HepG2 (cell line): ENCODE measurements around the gene CAMTA1. TPM values are rescaled to one million over a fixed set of nuclear protein-coding genes. Genes with fewer than 3 reads are reported as not detected.

Experiments used
- ATAC-seq: fragments of 200-7000 bp; cut with Tn5 transposase; 3 replicates; pipeline ENCODE4 v1.9.1; 2020; ENCODE audit warnings: mild to moderate bottlenecking, moderate library complexity
- BruUV-seq: library from RNA; stranded (reverse); fragments of 400-500 nt; replicated peaks from 2 replicates; lab custom pipeline; 2021; lab: Mats Ljungman, UMichigan
- CTCF ChIA-PET: fragments of 300-600 bp; formaldehyde crosslinking; extraction: SDS; loops from one replicate; lab custom pipeline; 2021; ENCODE audit warnings: low total read pairs, inconsistent platforms, low intra/inter-chr PET ratio; lab: Yijun Ruan, JAX
- POLR2A ChIA-PET: fragments of 350-600 bp; sonication (Branson Sonifier 250); formaldehyde crosslinking; loops from one replicate; lab custom pipeline; 2020; ENCODE audit warnings: antibody characterized with exemption, inconsistent platforms; lab: Yijun Ruan, JAX
- DNase-seq: peaks from one replicate; pipeline ENCODE4 v3.0.0-alpha.2; 2015; ENCODE audit warnings: low spot score
- FAIRE-seq: peaks from 3 replicates; lab custom pipeline; 2011; peaks lifted over from hg19 to GRCh38; lab: Jason Lieb, UNC
- H2AFZ ChIP-seq: one replicate; pipeline ENCODE4 v1.6.1; 2011; ENCODE audit warnings: low read length, inconsistent platforms
- H3K27ac ChIP-seq: fragments of 300-600 bp; 3 replicates; pipeline ENCODE4 v1.8.0; 2011; ENCODE audit warnings: mixed run types, mild to moderate bottlenecking, mixed read lengths, low read length, inconsistent platforms; ENCODE audit not compliant: insufficient read depth; ENCODE audit errors: extremely low read length
- H3K27me3 ChIP-seq, 2 experiments: fragments of 200-600 bp in 1 of 2; 2 replicates in 1 of 2; 3 replicates in 1 of 2; pipeline versions ENCODE4 v1.6.0 to v1.8.0; 2011; ENCODE audit warnings: low read length in 2 of 2, mild to moderate bottlenecking in 2 of 2, moderate library complexity in 2 of 2, inconsistent platforms in 1 of 2; ENCODE audit not compliant: insufficient read depth in 2 of 2, control insufficient read depth in 1 of 2
- H3K36me3 ChIP-seq, 2 experiments: fragments of 200-600 bp in 1 of 2; replicated peaks in 1 of 2; 2 replicates in 1 of 2; 3 replicates in 1 of 2; pipeline versions ENCODE4 v1.5.1 to v1.8.0; 2011; ENCODE audit warnings: low read length in 2 of 2, inconsistent platforms in 1 of 2; ENCODE audit not compliant: insufficient read depth in 2 of 2, control insufficient read depth in 1 of 2
- H3K4me1 ChIP-seq: 2 replicates; pipeline ENCODE4 v1.5.1; 2012; ENCODE audit warnings: low read length, inconsistent platforms; ENCODE audit not compliant: insufficient read depth
- H3K4me2 ChIP-seq: 2 replicates; pipeline ENCODE4 v1.6.0; 2011; ENCODE audit warnings: low read depth, low read length, inconsistent platforms
- H3K4me3 ChIP-seq, 3 experiments: fragments of 200-600 bp in 1 of 3; sonication (generic), shearing (Covaris generic) in 1 of 3; replicated peaks in 1 of 3; 2 replicates each; pipeline ENCODE4 v1.5.1; 2011 to 2016; ENCODE audit warnings: low read length in 3 of 3, inconsistent platforms in 2 of 3, low read depth in 2 of 3, mild to moderate bottlenecking in 2 of 3, control low read depth in 1 of 3, mixed read lengths in 1 of 3; ENCODE audit not compliant: insufficient read depth in 1 of 3
- H3K79me2 ChIP-seq: one replicate; pipeline ENCODE4 v1.6.1; 2011; ENCODE audit warnings: low read length, inconsistent platforms; ENCODE audit not compliant: insufficient read depth
- H3K9ac ChIP-seq: 2 replicates; pipeline ENCODE4 v1.6.0; 2011; ENCODE audit warnings: mild to moderate bottlenecking, low read depth, low read length, inconsistent platforms; ENCODE audit not compliant: insufficient read depth
- H3K9me3 ChIP-seq: 2 replicates; pipeline ENCODE4 v1.5.1; 2012; ENCODE audit warnings: mild to moderate bottlenecking, low read length
- H4K20me1 ChIP-seq: 2 replicates; pipeline ENCODE4 v1.6.0; 2011; ENCODE audit warnings: inconsistent platforms, mild to moderate bottlenecking, low read length, moderate library complexity; ENCODE audit not compliant: insufficient read depth
- BRD4 ChIP-seq: sonication (generic); formaldehyde crosslinking; IDR thresholded peaks from 2 replicates; pipeline ENCODE4 v1.4.0; 2020; ENCODE audit warnings: missing genetic modification reagents
- ELF3 ChIP-seq: IDR thresholded peaks from 2 replicates; pipeline ENCODE4 v1.6.1; 2016; ENCODE audit warnings: missing genetic modification reagents, missing compliant biosample characterization
- GATA4 ChIP-seq: sonication (generic); IDR thresholded peaks from 2 replicates; pipeline ENCODE4 v1.6.1; 2016; ENCODE audit warnings: antibody characterized with exemption, low read depth, borderline replicate concordance
- ZBTB1 ChIP-seq: sonication (generic); formaldehyde crosslinking; IDR thresholded peaks from 2 replicates; pipeline ENCODE4 v1.4.0; 2020; ENCODE audit warnings: missing genetic modification reagents, borderline replicate concordance
- ZC3H4 ChIP-seq: sonication (generic); formaldehyde crosslinking; IDR thresholded peaks from 2 replicates; pipeline ENCODE4 v1.4.0; 2020; ENCODE audit warnings: missing genetic modification reagents, borderline replicate concordance
- ZFP41 ChIP-seq: sonication (generic); formaldehyde crosslinking; IDR thresholded peaks from 2 replicates; pipeline ENCODE4 v1.4.0; 2020; ENCODE audit warnings: mild to moderate bottlenecking, missing genetic modification reagents, borderline replicate concordance
- ZNF350 ChIP-seq: sonication (generic); formaldehyde crosslinking; IDR thresholded peaks from 2 replicates; pipeline ENCODE4 v1.4.0; 2020; ENCODE audit warnings: mild to moderate bottlenecking, low read depth, missing genetic modification reagents, borderline replicate concordance
- ZNF557 ChIP-seq: sonication (generic); formaldehyde crosslinking; IDR thresholded peaks from 2 replicates; pipeline ENCODE4 v1.4.0; 2020; ENCODE audit warnings: missing genetic modification reagents
- WGBS: methylation state at CpG from one replicate; pipeline ENCODE4 v1.1.6; 2017; ENCODE audit warnings: low lambda C conversion rate; 5-methylcytosine and 5-hydroxymethylcytosine counted together
- in situ Hi-C: cut with HindIII; loops from 2 replicates; pipeline ENCODE4 v1.10.0; 2017; ENCODE audit warnings: low pct_unique_long_range_greater_than_20kb; ENCODE audit not compliant: extremely low pct_ligation_motif_present
- intact Hi-C: fragments of 100-400 bp; cut with micrococcal nuclease; formaldehyde crosslinking; loops from one replicate; pipeline ENCODE4 v1.10.0; 2022; ENCODE audit not compliant: unreplicated experiment
- polyA plus RNA-seq, 8 experiments: library from polyadenylated mRNA; depleted of rRNA in 3 of 8; stranded (reverse) in 7 of 8; unstranded in 1 of 8; fragments of >200 nt; fragmentation: Illumina TruSeq in 4 of 8; extraction: Trizol in 4 of 8; gene quantifications; 2 replicates each; pipeline versions ENCODE4 v1.2.1 to v1.2.3, GENCODE V29; 2011 to 2016; ENCODE audit warnings: low read depth in 4 of 8, missing spikeins in 1 of 8, mixed read lengths in 1 of 8; ENCODE audit not compliant: insufficient read depth in 1 of 8
- total RNA-seq, 5 experiments: library from RNA; depleted of rRNA; stranded (reverse); fragments of >200 nt; fragmentation: Illumina TruSeq; extraction: Trizol; gene quantifications; 2 replicates each; pipeline ENCODE4 v1.2.3, GENCODE V29; 2016; ENCODE audit warnings: low read depth in 1 of 5
- TF ChIP-seq, protein P1 (sequence below): sonication (generic); formaldehyde crosslinking; IDR thresholded peaks from 2 replicates; pipeline ENCODE4 v1.8.1; 2022; ENCODE audit warnings: low read depth, mild to moderate bottlenecking, missing genetic modification reagents
- TF ChIP-seq, protein P2 (sequence below): IDR thresholded peaks from 2 replicates; pipeline ENCODE4 v1.6.1; 2012; ENCODE audit warnings: low read length, improper control_type of control experiment
- TF ChIP-seq, protein P3 (sequence below): sonication (generic); formaldehyde crosslinking; IDR thresholded peaks from 2 replicates; pipeline ENCODE4 v1.5.1; 2020; ENCODE audit warnings: mild to moderate bottlenecking, missing genetic modification reagents, moderate library complexity
- TF ChIP-seq, protein P4 (sequence below): sonication (generic); formaldehyde crosslinking; IDR thresholded peaks from 2 replicates; pipeline ENCODE4 v1.9.0; 2021; ENCODE audit warnings: missing genetic modification reagents, borderline replicate concordance
- TF ChIP-seq, protein P5 (sequence below): IDR thresholded peaks from 2 replicates; pipeline ENCODE4 v1.6.1; 2016

CAMTA1 gene
- total and polyA plus RNA-seq, 2 of the 13 experiments (the other 11 are each of a cell fraction or from before 2014, with no cell fraction given): 25.0 to 36.4 TPM

DNA sequence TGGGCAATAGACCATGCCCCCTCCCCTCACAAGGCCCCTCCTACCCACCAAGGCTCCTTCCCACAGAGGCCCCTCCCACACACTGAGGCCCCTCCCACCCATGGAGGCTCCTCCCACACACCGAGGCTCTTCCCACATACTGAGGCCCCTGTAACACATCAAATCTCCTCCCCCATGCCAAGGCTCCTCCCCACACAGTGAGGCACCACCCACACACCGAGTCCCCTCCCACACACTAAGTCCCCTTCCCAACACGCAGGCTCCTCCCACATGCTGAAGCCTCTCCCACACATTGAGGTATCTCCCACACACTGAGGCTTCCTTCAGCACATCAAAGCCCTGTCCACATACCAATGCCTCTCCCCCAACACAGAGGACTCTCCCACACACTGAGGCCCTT lies 391.8 kb downstream of the CAMTA1 start:
- Histone ChIP-seq H2AFZ (no peak overlapping the region), H3K27ac (no peak overlapping the region), H4K20me1 (no peaks in the 10 kb centered on the region), H3K4me1 (no peaks in the 10 kb centered on the region), H3K4me2 (no peak overlapping the region), H3K9ac (no peak overlapping the region), H3K27me3 (peaks cover 0 to 13% of the 10 kb centered on the region in 2 experiments; a peak in 1 of 5 replicates), H3K4me3 (no peak overlapping the region), H3K9me3 (no peaks in the 10 kb centered on the region), H3K79me2 (no peaks in the 10 kb centered on the region), H3K36me3 (no peaks in the 10 kb centered on the region)
- 0% methylated on average over 2 of the region's 3 CpGs for WGBS
- no peak for FAIRE-seq
- ATAC-seq: no peak
- no peak for DNase-seq
- in situ Hi-C loops (no loop called here), intact Hi-C loops (no loop called here)
- ChIA-PET POLR2A (no interaction called here), CTCF (no interaction called here)
- BruUV-seq: no TSS peak
- TF ChIP-seq, protein P1, sequence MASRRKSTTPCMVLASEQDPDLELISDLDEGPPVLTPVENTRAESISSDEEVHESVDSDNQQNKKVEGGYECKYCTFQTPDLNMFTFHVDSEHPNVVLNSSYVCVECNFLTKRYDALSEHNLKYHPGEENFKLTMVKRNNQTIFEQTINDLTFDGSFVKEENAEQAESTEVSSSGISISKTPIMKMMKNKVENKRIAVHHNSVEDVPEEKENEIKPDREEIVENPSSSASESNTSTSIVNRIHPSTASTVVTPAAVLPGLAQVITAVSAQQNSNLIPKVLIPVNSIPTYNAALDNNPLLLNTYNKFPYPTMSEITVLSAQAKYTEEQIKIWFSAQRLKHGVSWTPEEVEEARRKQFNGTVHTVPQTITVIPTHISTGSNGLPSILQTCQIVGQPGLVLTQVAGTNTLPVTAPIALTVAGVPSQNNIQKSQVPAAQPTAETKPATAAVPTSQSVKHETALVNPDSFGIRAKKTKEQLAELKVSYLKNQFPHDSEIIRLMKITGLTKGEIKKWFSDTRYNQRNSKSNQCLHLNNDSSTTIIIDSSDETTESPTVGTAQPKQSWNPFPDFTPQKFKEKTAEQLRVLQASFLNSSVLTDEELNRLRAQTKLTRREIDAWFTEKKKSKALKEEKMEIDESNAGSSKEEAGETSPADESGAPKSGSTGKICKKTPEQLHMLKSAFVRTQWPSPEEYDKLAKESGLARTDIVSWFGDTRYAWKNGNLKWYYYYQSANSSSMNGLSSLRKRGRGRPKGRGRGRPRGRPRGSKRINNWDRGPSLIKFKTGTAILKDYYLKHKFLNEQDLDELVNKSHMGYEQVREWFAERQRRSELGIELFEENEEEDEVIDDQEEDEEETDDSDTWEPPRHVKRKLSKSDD (CRISPR knock-in tag): no peak
- TF ChIP-seq, protein P2, sequence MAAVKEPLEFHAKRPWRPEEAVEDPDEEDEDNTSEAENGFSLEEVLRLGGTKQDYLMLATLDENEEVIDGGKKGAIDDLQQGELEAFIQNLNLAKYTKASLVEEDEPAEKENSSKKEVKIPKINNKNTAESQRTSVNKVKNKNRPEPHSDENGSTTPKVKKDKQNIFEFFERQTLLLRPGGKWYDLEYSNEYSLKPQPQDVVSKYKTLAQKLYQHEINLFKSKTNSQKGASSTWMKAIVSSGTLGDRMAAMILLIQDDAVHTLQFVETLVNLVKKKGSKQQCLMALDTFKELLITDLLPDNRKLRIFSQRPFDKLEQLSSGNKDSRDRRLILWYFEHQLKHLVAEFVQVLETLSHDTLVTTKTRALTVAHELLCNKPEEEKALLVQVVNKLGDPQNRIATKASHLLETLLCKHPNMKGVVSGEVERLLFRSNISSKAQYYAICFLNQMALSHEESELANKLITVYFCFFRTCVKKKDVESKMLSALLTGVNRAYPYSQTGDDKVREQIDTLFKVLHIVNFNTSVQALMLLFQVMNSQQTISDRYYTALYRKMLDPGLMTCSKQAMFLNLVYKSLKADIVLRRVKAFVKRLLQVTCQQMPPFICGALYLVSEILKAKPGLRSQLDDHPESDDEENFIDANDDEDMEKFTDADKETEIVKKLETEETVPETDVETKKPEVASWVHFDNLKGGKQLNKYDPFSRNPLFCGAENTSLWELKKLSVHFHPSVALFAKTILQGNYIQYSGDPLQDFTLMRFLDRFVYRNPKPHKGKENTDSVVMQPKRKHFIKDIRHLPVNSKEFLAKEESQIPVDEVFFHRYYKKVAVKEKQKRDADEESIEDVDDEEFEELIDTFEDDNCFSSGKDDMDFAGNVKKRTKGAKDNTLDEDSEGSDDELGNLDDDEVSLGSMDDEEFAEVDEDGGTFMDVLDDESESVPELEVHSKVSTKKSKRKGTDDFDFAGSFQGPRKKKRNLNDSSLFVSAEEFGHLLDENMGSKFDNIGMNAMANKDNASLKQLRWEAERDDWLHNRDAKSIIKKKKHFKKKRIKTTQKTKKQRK: no peak
- TF ChIP-seq ZFP41 (CRISPR knock-in tag): no peak
- TF ChIP-seq ZNF557 (CRISPR knock-in tag): no peak
- TF ChIP-seq, protein P3, sequence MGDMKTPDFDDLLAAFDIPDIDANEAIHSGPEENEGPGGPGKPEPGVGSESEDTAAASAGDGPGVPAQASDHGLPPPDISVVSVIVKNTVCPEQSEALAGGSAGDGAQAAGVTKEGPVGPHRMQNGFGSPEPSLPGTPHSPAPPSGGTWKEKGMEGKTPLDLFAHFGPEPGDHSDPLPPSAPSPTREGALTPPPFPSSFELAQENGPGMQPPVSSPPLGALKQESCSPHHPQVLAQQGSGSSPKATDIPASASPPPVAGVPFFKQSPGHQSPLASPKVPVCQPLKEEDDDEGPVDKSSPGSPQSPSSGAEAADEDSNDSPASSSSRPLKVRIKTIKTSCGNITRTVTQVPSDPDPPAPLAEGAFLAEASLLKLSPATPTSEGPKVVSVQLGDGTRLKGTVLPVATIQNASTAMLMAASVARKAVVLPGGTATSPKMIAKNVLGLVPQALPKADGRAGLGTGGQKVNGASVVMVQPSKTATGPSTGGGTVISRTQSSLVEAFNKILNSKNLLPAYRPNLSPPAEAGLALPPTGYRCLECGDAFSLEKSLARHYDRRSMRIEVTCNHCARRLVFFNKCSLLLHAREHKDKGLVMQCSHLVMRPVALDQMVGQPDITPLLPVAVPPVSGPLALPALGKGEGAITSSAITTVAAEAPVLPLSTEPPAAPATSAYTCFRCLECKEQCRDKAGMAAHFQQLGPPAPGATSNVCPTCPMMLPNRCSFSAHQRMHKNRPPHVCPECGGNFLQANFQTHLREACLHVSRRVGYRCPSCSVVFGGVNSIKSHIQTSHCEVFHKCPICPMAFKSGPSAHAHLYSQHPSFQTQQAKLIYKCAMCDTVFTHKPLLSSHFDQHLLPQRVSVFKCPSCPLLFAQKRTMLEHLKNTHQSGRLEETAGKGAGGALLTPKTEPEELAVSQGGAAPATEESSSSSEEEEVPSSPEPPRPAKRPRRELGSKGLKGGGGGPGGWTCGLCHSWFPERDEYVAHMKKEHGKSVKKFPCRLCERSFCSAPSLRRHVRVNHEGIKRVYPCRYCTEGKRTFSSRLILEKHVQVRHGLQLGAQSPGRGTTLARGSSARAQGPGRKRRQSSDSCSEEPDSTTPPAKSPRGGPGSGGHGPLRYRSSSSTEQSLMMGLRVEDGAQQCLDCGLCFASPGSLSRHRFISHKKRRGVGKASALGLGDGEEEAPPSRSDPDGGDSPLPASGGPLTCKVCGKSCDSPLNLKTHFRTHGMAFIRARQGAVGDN: no peak
- no peak for TF ChIP-seq GATA4
- TF ChIP-seq ZNF350 (CRISPR knock-in tag): no peak
- TF ChIP-seq, protein P4, sequence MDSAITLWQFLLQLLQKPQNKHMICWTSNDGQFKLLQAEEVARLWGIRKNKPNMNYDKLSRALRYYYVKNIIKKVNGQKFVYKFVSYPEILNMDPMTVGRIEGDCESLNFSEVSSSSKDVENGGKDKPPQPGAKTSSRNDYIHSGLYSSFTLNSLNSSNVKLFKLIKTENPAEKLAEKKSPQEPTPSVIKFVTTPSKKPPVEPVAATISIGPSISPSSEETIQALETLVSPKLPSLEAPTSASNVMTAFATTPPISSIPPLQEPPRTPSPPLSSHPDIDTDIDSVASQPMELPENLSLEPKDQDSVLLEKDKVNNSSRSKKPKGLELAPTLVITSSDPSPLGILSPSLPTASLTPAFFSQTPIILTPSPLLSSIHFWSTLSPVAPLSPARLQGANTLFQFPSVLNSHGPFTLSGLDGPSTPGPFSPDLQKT (CRISPR knock-in tag): no peak
- TF ChIP-seq, protein P5, sequence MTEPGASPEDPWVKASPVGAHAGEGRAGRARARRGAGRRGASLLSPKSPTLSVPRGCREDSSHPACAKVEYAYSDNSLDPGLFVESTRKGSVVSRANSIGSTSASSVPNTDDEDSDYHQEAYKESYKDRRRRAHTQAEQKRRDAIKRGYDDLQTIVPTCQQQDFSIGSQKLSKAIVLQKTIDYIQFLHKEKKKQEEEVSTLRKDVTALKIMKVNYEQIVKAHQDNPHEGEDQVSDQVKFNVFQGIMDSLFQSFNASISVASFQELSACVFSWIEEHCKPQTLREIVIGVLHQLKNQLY (CRISPR knock-in tag): no peak
- no peak for TF ChIP-seq ZBTB1 (CRISPR knock-in tag)
- TF ChIP-seq ZC3H4 (CRISPR knock-in tag): no peak
- no peak for TF ChIP-seq BRD4 (CRISPR knock-in tag)
- TF ChIP-seq ELF3 (CRISPR knock-in tag): no peak
